ENCODE measurements around the gene APOC3.
"Not testable (repeated sequence)": the region's sequence is repeated elsewhere in the genome, so short reads cannot be mapped to it uniquely, and the experiment has no call there.

Gene APOC3

GRCh38 chr11:116830184-116830912, 641 bp downstream of the APOC3 start:
- DNase-seq (ENCODE audit: low read depth in 2 of 2) = no peak

GRCh38 chr11:116831790-116832349, 2.2 kb downstream of the APOC3 start:
- no peak for DNase-seq (ENCODE audit: low read depth in 2 of 2)

GRCh38 chr11:116832350-116833290, 2.9 kb downstream of the APOC3 start:
- DNase-seq (ENCODE audit: low read depth in 2 of 2) = no peak

- no peak for DNase-seq (ENCODE audit: low read depth in 2 of 2)
Observed at GRCh38 chr11:116833491-116833815, 3.7 kb downstream of the APOC3 start.

- DNase-seq (ENCODE audit: low read depth in 2 of 2) = no peak
Observed at GRCh38 chr11:116833816-116834534, 4.3 kb downstream of the APOC3 start.

- DNase-seq (ENCODE audit: low read depth in 2 of 2) = not testable (repeated sequence)
Observed at GRCh38 chr11:116834535-116835041, 4.9 kb downstream of the APOC3 start.

GRCh38 chr11:116835042-116835772, 5.5 kb downstream of the APOC3 start:
- DNase-seq (ENCODE audit: low read depth in 2 of 2) = no peak

GRCh38 chr11:116835791-116836631, 6.3 kb downstream of the APOC3 start:
- peak; percentile 50 to 64 for DNase-seq (ENCODE audit: low read depth in 2 of 2)

- no peak for DNase-seq (ENCODE audit: low read depth in 2 of 2)
Observed at GRCh38 chr11:116836632-116836991, 6.9 kb downstream of the APOC3 start.

- DNase-seq (ENCODE audit: low read depth in 2 of 2) = no peak
Observed at GRCh38 chr11:116837231-116838091, 7.8 kb downstream of the APOC3 start, which contains the start of gene APOA1. TSS of gene APOA1 (minus strand) at chr11:116837622. CDS start at chr11:116837387, 235 bp downstream.

- no peak for DNase-seq (ENCODE audit: low read depth in 2 of 2)
Observed at GRCh38 chr11:116838321-116839084, 8.8 kb downstream of the APOC3 start.

- DNase-seq (ENCODE audit: low read depth in 2 of 2) = no peak
Observed at GRCh38 chr11:116840224-116840745, 10.6 kb downstream of the APOC3 start.

- DNase-seq (ENCODE audit: low read depth in 2 of 2) = no peak
Observed at GRCh38 chr11:116840746-116841296, 11.1 kb downstream of the APOC3 start.

- DNase-seq (ENCODE audit: low read depth in 2 of 2) = no peak
Observed at GRCh38 chr11:116842117-116842516, 12.4 kb downstream of the APOC3 start.

- no peak for DNase-seq (ENCODE audit: low read depth in 2 of 2)
Observed at GRCh38 chr11:116842909-116843308, 13.2 kb downstream of the APOC3 start.

- no peak for DNase-seq (ENCODE audit: low read depth in 2 of 2)
Observed at GRCh38 chr11:116843661-116844060, 14.0 kb downstream of the APOC3 start.

GRCh38 chr11:116844722-116845121, 15.0 kb downstream of the APOC3 start:
- no peak for DNase-seq (ENCODE audit: low read depth in 2 of 2)

GRCh38 chr11:116847612-116848011, 17.9 kb downstream of the APOC3 start:
- no peak for DNase-seq (ENCODE audit: low read depth in 2 of 2)

Measured in stimulated activated CD8-positive, alpha-beta memory T cell treated with anti-CD3 and anti-CD28 coated beads, Interleukin-15, amount 100 ng/mL, for 4 hours (primary cell).